ENCODE measurements around the gene FBLN2.

DNA sequence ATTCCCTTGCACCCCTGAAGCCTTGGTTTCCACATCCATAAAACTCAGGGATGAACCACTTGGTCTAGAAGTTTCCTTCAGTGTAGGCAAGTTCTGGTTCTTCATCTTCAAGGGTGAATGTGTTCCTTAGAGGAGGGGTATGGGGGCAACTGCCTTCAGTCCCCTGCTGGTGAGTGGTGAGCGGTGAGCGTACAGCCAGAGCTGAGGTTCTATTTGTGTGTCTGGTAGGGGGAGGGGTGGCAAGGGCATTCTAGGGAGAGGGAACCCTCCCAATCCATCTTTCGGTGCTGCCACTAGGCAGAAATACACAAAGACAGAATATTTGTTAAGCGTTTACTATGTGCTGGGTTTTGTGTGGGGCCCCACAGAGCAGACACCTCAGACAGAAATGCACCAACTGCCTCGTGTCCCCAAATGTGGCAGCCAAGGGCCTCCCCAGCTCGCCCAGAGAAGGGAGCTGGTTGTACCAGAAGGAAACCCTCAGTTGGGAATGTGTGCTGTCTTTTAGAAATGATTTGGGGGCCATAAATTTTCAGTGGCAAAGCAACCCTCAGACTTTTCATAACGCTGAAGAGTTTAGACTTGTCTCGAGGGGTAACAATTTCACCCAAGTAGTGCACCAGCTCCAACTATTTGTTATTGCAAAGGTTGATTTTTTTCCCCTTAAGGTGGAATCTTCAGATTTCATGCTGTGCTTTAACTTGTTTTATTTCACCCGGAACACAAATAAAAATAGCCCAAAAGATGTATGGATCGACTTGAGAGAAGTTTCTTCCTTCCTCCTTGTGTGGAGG lies 137.6 kb downstream of the FBLN2 start:
- TF ChIP-seq, protein P1, sequence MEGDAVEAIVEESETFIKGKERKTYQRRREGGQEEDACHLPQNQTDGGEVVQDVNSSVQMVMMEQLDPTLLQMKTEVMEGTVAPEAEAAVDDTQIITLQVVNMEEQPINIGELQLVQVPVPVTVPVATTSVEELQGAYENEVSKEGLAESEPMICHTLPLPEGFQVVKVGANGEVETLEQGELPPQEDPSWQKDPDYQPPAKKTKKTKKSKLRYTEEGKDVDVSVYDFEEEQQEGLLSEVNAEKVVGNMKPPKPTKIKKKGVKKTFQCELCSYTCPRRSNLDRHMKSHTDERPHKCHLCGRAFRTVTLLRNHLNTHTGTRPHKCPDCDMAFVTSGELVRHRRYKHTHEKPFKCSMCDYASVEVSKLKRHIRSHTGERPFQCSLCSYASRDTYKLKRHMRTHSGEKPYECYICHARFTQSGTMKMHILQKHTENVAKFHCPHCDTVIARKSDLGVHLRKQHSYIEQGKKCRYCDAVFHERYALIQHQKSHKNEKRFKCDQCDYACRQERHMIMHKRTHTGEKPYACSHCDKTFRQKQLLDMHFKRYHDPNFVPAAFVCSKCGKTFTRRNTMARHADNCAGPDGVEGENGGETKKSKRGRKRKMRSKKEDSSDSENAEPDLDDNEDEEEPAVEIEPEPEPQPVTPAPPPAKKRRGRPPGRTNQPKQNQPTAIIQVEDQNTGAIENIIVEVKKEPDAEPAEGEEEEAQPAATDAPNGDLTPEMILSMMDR (IDR thresholded peaks at IDR 0.05; ENCODE audit: low read depth, low read length, missing input control), result no peak
- no peak for TF ChIP-seq RXRA (IDR thresholded peaks at IDR 0.05)
- TF ChIP-seq RAD21 (IDR thresholded peaks at IDR 0.05), result no peak
- no peak for TF ChIP-seq YY1 (IDR thresholded peaks at IDR 0.05)
- TF ChIP-seq NR2F2 (IDR thresholded peaks at IDR 0.05), result no peak
- TF ChIP-seq TAF1 (conservative IDR thresholded peaks at IDR 0.05), result no peak
- TF ChIP-seq, protein P2, sequence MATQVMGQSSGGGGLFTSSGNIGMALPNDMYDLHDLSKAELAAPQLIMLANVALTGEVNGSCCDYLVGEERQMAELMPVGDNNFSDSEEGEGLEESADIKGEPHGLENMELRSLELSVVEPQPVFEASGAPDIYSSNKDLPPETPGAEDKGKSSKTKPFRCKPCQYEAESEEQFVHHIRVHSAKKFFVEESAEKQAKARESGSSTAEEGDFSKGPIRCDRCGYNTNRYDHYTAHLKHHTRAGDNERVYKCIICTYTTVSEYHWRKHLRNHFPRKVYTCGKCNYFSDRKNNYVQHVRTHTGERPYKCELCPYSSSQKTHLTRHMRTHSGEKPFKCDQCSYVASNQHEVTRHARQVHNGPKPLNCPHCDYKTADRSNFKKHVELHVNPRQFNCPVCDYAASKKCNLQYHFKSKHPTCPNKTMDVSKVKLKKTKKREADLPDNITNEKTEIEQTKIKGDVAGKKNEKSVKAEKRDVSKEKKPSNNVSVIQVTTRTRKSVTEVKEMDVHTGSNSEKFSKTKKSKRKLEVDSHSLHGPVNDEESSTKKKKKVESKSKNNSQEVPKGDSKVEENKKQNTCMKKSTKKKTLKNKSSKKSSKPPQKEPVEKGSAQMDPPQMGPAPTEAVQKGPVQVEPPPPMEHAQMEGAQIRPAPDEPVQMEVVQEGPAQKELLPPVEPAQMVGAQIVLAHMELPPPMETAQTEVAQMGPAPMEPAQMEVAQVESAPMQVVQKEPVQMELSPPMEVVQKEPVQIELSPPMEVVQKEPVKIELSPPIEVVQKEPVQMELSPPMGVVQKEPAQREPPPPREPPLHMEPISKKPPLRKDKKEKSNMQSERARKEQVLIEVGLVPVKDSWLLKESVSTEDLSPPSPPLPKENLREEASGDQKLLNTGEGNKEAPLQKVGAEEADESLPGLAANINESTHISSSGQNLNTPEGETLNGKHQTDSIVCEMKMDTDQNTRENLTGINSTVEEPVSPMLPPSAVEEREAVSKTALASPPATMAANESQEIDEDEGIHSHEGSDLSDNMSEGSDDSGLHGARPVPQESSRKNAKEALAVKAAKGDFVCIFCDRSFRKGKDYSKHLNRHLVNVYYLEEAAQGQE (IDR thresholded peaks at IDR 0.05), result no peak
- TF ChIP-seq, protein P3, sequence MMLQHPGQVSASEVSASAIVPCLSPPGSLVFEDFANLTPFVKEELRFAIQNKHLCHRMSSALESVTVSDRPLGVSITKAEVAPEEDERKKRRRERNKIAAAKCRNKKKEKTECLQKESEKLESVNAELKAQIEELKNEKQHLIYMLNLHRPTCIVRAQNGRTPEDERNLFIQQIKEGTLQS (IDR thresholded peaks at IDR 0.05), result no peak
- TF ChIP-seq JUND (IDR thresholded peaks at IDR 0.05), result no peak
- TF ChIP-seq, protein P4, sequence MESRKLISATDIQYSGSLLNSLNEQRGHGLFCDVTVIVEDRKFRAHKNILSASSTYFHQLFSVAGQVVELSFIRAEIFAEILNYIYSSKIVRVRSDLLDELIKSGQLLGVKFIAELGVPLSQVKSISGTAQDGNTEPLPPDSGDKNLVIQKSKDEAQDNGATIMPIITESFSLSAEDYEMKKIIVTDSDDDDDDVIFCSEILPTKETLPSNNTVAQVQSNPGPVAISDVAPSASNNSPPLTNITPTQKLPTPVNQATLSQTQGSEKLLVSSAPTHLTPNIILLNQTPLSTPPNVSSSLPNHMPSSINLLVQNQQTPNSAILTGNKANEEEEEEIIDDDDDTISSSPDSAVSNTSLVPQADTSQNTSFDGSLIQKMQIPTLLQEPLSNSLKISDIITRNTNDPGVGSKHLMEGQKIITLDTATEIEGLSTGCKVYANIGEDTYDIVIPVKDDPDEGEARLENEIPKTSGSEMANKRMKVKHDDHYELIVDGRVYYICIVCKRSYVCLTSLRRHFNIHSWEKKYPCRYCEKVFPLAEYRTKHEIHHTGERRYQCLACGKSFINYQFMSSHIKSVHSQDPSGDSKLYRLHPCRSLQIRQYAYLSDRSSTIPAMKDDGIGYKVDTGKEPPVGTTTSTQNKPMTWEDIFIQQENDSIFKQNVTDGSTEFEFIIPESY (IDR thresholded peaks at IDR 0.05), result no peak
- TF ChIP-seq GABPA (IDR thresholded peaks at IDR 0.05 in 1 of 2, conservative IDR thresholded peaks at IDR 0.05 in 1 of 2), result no peak
- TF ChIP-seq SP1 (IDR thresholded peaks at IDR 0.05), result no peak
- TF ChIP-seq, protein P5, sequence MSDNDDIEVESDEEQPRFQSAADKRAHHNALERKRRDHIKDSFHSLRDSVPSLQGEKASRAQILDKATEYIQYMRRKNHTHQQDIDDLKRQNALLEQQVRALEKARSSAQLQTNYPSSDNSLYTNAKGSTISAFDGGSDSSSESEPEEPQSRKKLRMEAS (IDR thresholded peaks at IDR 0.05), result no peak
- no peak for TF ChIP-seq HNF4G (IDR thresholded peaks at IDR 0.05)
